Left cardiac atrium (tissue), 4 donors: ENCODE measurements around the gene WDR3. TPM values are rescaled to one million over a fixed set of nuclear protein-coding genes. Genes with fewer than 3 reads are reported as not detected.

Experiments
- ATAC-seq, 2 donors: fragments of 200-7000 bp; cut with Tn5 transposase; one replicate each; pipeline ENCODE4 v1.9.1; 2020; ENCODE audit warnings: mild to moderate bottlenecking in 2 of 2, moderate library complexity in 2 of 2
- DNase-seq: peaks from one replicate; pipeline ENCODE4 v3.0.0-alpha.2; 2020
- intact Hi-C, 2 donors: fragments of 100-400 bp; cut with DNase I; formaldehyde crosslinking; loops; one replicate each; pipeline versions ENCODE4 v1.14.1 to v1.15.1; 2022 to 2023
- total RNA-seq, 2 donors: library from RNA; stranded (reverse); fragmentation: NEBNext Ultra II Directional; extraction: Animal tissue kit (Norgen Biotek cat#: 25700); gene quantifications; one replicate each; pipeline ENCODE4 v1.2.1, GENCODE V29; 2021
- donor health status: DM: no; HTN: yes; CAD: no.
- donor health status: DM: no; HTN: yes; CAD: no; lungs with severe emphysema.
- donor health status: DM: yes; HTN: yes; CAD: no.
- donor health status: Dilated cardiomyopathy.

Gene WDR3
- total RNA-seq, 2 donors from 2014 or later: 11.9 to 22.6 TPM

DNA sequence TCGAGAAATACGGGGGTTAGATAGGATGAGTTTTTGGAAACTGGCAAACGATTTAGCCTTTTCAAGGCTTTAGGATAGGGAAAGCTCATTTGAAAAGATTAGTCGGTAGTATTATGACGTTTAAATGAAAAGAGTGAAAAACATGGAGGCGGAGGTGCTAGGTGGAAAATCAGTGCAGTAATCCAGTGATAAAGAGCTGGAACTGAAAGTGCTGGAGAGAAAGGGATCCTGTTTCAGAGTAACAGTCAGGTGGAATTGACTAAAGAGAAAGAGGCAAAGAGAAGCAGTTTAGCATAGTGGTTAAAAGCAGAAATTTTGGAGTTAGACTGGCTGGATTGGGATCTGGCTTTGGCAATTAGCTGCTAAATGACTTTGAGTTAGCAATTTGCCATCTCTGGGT lies 945 bp downstream of the WDR3 start:
- intact Hi-C loops: no loop called here
- DNase-seq (no peak), ATAC-seq (no peak)

DNA sequence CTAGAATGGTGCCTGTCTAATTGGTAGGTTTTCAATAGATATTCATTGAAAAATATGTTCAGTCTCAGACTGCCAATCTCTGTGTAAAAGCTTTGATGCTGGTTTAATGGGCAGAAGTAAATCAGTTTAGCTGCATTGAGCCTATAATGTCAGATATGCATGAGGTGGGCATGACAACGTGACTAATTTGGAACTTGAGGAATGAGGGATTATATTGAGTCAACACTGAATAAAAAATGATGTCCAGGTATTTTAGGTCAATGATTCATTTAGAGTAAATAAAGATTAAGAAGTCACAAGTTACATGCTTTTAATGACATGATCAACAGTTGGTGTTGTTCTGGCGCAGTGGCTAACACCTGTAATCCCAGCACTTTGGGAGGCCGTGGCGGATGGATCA lies 3.0 kb downstream of the WDR3 start:
- ATAC-seq (no peak), DNase-seq (no peak)
- intact Hi-C loops: no loop called here

DNA sequence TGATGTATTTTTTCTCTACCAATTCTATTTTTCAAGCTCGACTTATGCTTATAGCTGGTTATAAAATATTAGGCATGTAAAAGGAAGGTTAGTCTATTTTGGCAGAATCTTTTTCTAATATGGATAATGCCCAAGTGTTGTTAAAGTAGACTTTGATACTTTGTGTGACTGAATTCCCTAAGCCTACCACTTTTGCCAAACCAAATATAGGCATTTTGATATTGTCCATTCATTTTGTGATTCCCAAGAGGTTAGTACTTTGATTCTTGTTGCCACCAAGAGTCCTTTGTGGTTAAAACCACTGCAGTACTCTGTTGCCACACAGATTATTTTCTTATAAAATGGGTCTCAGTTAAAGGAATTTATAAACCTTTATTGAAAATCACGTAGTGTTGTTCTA lies 4.2 kb downstream of the WDR3 start:
- intact Hi-C loops: no loop called here
- DNase-seq: no peak
- no peak for ATAC-seq

DNA sequence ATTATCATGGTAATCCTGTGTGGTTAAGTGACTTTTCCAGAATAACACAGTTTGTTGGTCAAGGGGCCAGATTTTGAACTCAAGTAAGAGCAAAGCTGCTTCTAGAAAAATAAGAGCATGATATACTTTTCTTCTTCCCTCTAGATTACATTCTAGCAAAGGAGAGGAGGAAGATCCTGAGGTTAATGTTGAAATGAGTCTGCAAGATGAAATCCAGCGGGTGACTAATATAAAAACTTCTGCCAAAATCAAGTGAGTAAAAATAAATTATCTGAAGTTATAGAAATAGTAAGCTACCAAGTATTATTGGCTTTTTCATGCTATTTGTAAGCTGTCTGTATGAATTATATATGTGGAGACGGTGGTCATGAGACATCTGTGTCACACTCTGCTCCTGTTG lies 12.8 kb downstream of the WDR3 start:
- DNase-seq (no peak), ATAC-seq (no peak)
- intact Hi-C loops: no loop called here

DNA sequence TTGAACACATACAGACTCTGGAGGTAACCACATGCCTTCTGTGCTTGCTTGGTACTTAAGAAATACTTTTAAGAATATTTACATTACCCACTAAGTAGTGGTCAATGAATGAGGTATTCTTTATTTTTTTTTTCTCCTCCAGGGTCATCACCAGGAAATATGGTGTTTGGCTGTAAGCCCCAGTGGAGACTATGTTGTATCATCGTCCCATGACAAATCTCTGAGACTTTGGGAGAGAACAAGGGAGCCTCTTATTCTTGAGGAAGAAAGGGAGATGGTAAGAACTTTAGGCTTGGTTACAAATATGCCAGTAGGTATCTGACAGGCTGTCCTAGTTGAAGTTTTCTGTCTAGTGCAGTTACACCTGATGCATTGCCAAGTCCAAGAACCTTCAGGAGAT lies 22.8 kb downstream of the WDR3 start:
- no peak for DNase-seq
- intact Hi-C loops: no loop called here
- ATAC-seq: no peak

GRCh38 chr1:117959364-117959763 lies 29.8 kb downstream of the WDR3 start:
- ATAC-seq (no peak), DNase-seq (no peak)
- intact Hi-C loops: no loop called here

DNA sequence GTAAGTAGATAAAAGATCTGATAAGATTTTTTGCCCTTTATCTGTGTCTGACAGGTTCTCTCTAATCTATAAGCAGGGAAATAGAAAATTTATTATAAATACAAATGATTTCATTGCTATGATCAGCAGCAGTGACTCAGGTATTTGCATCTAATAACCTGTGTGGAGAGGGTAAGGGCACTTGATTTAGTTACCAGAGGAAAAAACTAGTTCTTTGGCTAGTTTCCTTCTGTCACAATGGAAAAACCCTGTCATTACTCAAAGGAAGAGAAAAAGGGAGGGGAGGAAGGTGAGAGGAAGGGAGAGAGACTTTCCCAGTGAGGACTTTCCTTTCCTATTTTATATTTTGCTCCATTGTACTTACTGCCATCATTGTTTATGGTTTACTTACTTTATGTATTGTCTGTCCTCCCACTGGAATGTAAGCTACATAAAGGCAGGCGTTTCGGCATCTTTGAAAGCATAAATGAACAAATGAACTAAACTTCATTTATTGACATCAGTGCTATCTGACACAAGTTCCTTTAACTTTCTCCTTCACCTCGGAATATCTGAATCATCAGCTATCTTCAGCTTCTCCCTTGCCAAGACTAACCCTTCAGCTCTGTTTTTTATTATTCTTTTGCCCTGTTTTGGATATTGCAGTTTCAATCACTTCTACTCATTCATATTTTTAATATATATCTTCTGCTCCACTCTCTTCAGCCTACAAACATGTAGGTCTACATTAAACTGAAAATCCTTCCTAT lies 34.9 kb downstream of the WDR3 start:
- intact Hi-C loops: no loop called here
- DNase-seq: no peak
- ATAC-seq: no peak

DNA sequence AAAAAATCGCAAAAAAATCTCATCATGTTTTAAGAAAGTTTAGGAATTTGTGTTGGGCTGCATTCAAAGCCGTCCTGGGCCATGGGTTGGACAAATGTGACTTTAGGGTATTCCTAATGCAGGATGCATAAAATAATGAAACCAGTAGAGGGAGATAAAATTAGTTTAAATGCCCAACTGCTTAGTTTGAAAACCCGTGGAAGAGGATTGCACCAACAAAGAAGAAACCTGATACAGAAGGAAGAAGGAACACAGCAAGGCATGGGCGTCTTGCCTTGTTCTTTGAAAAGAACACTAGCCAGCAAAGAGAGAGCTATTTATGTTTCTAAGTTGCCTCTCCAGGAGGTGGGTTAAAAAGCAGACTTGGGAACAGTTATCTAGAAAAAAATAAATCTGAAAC lies 37.9 kb downstream of the WDR3 start:
- ATAC-seq: no peak
- DNase-seq: no peak
- intact Hi-C loops: no loop called here

DNA sequence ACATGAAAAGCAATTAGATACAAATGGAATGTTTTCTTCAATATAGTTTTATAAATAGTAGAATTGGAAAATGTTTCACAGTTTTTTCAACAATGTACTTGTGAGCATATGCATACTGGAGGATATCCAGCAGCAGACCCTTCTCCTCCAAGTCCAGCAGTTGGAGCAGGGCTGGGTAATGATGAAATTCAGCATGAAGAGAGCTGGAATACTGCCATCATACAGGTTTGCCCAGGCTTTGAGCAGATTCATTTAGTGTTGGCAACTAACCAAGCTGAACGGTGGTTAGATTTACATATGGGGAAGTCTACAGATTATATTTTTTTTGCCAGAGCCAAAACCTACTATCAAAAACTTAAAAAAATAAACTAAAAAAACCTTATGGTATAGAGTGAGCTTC lies 38.3 kb downstream of the WDR3 start:
- ATAC-seq (peak in 1 of 2 donors; percentile 18), DNase-seq (no peak)
- intact Hi-C loops: no loop called here

GRCh38 chr1:117970252-117970651 lies 40.7 kb downstream of the WDR3 start:
- intact Hi-C loops: no loop called here
- ATAC-seq (no peak), DNase-seq (no peak)

DNA sequence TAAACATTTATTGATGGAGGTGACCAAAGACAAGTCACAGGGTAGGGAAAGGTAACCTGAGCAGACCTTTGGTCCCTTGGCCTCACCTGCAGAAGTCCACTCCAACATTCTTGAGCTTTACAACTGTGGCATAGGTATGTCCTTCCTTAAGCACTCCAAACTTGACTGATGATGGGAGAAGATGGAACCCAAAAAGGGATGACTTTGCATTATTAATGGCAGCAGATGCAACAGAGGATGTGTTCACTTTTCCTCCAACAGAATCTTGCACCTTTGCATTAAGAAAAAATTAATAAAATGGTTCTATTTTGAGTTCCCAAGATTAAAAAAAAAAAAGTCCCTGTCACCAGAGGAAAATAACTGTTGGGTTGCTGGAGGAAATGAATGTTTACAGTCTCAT lies 42.2 kb downstream of the WDR3 start:
- no peak for DNase-seq

DNA sequence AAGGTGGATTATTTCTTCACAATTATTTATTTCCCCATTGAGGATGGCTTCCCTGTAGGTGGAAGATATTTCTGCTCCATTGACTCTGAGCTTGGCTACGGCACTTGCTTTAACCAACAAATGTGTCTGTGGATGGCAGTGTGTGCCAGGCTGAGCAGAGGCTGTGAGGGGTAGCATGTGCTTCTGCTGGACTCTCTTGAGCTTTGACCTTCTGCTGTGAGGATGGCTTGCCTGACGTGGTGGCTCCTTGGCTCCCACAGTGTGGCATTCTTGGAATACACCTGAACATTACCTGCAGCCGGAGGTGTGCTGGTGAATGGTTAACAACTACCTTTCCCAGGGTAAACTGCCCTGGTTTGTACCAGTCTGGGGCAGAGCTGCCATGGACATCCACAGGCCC lies 46.8 kb downstream of the WDR3 start:
- no peak for DNase-seq
- intact Hi-C loops: no loop called here
- ATAC-seq: no peak

More for the DNA sequence above, 42.2 kb downstream of the WDR3 start:
- intact Hi-C loops: no loop called here
- ATAC-seq: no peak

DNA sequence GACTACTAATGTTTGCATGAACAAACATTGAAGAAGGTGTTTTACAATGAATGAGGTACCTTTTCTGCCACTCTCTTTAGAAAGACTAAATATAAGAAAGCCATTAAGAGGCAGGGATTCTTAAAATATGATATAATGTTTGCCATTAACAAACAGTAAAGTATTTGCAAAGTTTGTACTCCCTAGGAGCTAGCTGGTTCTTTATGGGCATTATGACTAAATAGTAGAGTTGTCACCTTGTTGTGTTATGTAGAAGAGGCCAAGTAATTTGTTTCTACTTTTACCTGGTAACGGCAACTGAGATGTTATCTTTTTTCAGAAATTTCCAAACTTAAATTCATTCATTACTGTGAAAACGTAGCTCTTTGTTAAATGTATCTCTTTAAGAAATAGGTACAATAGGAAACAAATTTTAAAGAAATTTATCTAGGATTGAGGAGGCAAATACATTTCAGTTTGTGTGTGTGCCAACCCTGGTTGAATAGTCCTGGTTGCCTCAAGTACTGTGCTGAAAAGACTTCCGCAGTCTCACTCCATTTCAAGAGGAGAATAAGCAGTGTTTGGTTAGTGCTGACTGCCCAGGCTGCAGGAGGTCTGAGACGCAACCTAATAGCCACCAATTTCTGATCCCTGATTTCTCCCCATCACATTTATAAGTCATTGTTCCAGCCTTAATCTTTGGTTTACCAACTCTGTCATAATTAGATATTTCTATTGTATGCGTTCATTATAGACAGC lies 52.1 kb downstream of the WDR3 start:
- intact Hi-C loops: no loop called here
- ATAC-seq (no peak), DNase-seq (no peak)

DNA sequence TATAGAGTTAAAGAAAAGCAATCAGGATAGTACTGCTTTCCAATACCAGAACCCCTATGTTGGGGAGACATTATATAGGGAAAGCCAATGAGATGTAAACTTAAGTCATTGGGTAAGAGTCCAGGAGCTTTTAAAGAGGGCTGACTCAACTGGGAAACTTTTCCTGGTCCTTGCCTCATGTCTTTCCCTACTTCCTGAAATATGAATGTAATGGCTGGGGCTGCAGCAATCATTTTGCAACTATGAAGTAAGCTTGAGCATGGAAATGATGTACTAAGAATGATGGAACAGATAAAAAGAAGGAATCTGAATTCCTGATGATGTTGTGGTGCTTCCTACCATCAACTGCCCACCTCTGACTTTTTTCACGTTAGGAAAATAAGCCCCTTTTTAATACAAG lies 55.7 kb downstream of the WDR3 start:
- intact Hi-C loops: no loop called here
- DNase-seq (no peak), ATAC-seq (no peak)

GRCh38 chr1:117985973-117986372 lies 56.4 kb downstream of the WDR3 start:
- ATAC-seq (no peak), DNase-seq (no peak)
- intact Hi-C loops: no loop called here

GRCh38 chr1:118004312-118004711 lies 74.8 kb downstream of the WDR3 start:
- intact Hi-C loops: no loop called here
- ATAC-seq: no peak
- no peak for DNase-seq

- intact Hi-C loops: no loop called here
- no peak for DNase-seq
- no peak for ATAC-seq
These were observed 77.9 kb downstream of the WDR3 start for GRCh38 chr1:118007391-118007790.

DNA sequence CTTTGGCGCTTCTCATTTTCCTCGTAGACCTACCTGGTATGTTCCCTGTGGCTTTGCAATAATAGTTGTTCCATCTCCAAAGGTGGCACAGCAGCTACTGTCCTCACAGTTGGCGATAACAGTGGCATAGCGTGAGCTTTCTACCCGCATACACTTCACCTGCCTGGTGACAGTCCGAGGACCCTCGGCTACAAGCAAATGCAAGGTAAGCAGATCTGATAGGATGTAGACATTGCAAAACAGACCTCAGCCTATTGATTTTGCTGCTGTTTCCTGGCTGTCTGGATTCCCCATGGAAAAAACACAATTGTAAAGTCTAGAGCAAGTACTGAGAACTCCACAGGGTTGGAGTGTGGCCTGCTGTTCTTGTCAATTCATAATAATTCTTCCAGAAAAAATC lies 78.5 kb downstream of the WDR3 start:
- DNase-seq: no peak
- intact Hi-C loops: no loop called here
- ATAC-seq: no peak

DNA sequence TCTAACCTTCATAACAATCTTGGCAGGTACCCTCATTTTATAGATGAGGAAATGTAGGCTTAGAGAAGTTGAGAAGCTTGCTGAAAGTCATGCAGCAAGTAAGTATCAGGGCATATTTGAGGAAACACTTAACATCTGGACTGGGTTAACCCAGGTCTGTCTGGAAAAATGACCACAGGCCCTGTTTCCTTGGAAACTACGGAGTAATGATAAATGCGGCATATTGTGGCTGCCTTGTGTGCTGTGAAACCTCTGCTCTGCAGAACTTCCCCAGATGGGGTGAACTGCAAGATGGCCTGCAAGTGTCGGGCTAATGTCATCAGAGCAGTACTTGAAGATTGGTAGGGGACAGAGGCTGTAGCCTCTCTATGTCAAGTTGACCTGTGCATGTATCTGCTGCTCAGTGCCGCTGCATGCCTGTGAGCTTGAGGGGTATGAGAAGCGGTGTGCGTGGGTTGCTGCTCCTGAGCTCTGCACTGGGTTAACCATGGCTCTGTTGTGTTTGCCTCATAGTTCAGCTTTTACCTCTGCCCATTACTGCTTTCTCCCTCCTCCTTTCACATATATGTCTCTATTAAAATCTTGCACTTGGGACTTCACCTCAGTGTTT lies 83.1 kb downstream of the WDR3 start:
- ATAC-seq (no peak), DNase-seq (no peak)
- intact Hi-C loops: no loop called here

- intact Hi-C loops: no loop called here
- no peak for ATAC-seq
- no peak for DNase-seq
These were observed 83.8 kb downstream of the WDR3 start for GRCh38 chr1:118013336-118013735.

DNA sequence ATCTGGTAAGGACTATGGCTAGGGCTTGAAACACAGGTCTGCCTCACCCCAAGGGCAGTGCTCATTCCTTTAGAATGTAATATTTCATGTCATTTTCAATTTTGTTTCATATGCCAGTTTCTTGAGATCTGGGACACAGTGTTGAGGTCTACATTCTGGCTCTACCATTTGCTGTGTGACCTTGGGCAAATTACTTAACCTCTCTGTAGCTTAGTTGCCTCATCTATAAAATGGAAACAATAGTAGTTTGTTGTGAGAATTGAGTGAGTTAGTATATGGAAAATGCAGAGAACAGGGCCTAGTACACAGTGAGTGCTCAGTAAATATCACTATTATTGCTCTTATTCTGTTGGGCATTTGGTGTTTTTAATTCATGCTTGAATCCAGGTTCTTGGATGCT lies 84.4 kb downstream of the WDR3 start:
- DNase-seq (no peak), ATAC-seq (no peak)
- intact Hi-C loops: no loop called here
